Measurements from ENCODE around the gene EPB41L4B. TPM values are rescaled to one million over a fixed set of nuclear protein-coding genes. Genes with fewer than 3 reads are reported as not detected.

EPB41L4B gene
- total RNA-seq, 1 experiment from 2014 or later: 8.1 TPM

GRCh38 chr9:109199676-109200075 lies 121.2 kb downstream of the EPB41L4B start:
- peaks cover 0 to 3% of the 10 kb centered on the region in 2 experiments; a peak in 1 of 4 replicates for H3K4me1 ChIP-seq (ENCODE audit: control insufficient read depth in 1 of 2, insufficient read depth in 2 of 2, low read length in 2 of 2)
- no peak overlapping the region for H3K4me3 ChIP-seq (replicated peaks in 1 of 2; ENCODE audit: low read depth in 1 of 2, low read length in 2 of 2)
- no peaks in the 10 kb centered on the region for H3K36me3 ChIP-seq (ENCODE audit: control insufficient read depth in 1 of 2, insufficient read depth in 2 of 2, low read length in 2 of 2)
- no peak overlapping the region for H2AFZ ChIP-seq (ENCODE audit: low read depth, low read length, poor library complexity, severe bottlenecking)
- TF ChIP-seq CTCF (IDR thresholded peaks at IDR 0.05 in 2 of 3, conservative IDR thresholded peaks at IDR 0.05 in 1 of 3; ENCODE audit: borderline replicate concordance in 1 of 3, insufficient read depth in 1 of 3, low read depth in 2 of 3, low read length in 2 of 3) (no peak), FOSL1 (IDR thresholded peaks at IDR 0.05; ENCODE audit: low read depth) (no peak), EZH2 (IDR thresholded peaks at IDR 0.05) (no peak), POLR2A (IDR thresholded peaks at IDR 0.05; ENCODE audit: borderline replicate concordance, extremely low read depth, insufficient read depth, insufficient read length) (no peak), JUND (IDR thresholded peaks at IDR 0.05) (no peak), CBX3 (IDR thresholded peaks at IDR 0.05; ENCODE audit: low read depth) (no peak), RAD21 (IDR thresholded peaks at IDR 0.05; ENCODE audit: low read depth) (no peak), ZFX (IDR thresholded peaks at IDR 0.05) (no peak), ELF1 (IDR thresholded peaks at IDR 0.05; ENCODE audit: borderline replicate concordance, low read depth) (no peak), MAX (IDR thresholded peaks at IDR 0.05) (no peak), ZNF274 (IDR thresholded peaks at IDR 0.05; ENCODE audit: low read depth, low read length) (no peak), EGR1 (IDR thresholded peaks at IDR 0.05; ENCODE audit: low read depth) (no peak), SIN3A (IDR thresholded peaks at IDR 0.05; ENCODE audit: low read depth) (no peak)
- no peak for DNase-seq (ENCODE audit: low read depth, low spot score)
- intact Hi-C loops (cut with micrococcal nuclease): loop anchor here (2.0 kb wide), 1 partner anchor 117 kb away; no protein-coding TSS in a partner anchor
- CTCF ChIA-PET: interaction anchor here (0.7 to 1.1 kb wide), 3 partner anchors 16 to 246 kb away, joined by 3 to 5 read pairs (median 3); no protein-coding TSS in a partner anchor
- H4K20me1 ChIP-seq (ENCODE audit: insufficient read depth): no peaks in the 10 kb centered on the region
- ATAC-seq: no peak
- no peak overlapping the region for H3K4me2 ChIP-seq (ENCODE audit: low read length)
- RAD21 ChIA-PET (ENCODE audit: low non-redundant PET in 1 of 2, low total read pairs in 2 of 2, uncharacterized antibody in 2 of 2, unreplicated experiment in 2 of 2): no interaction called here
- no peaks in the 10 kb centered on the region for H3K27me3 ChIP-seq (ENCODE audit: insufficient read depth, low read length)
- H3K79me2 ChIP-seq (ENCODE audit: insufficient read depth, low read length): no peaks in the 10 kb centered on the region
- BruUV-seq (replicated peaks): no TSS peak
- POLR2A ChIA-PET: no interaction called here
- H3K27ac ChIP-seq (ENCODE audit: low read depth, low read length): no peak overlapping the region
- no peak overlapping the region for H3K9ac ChIP-seq (ENCODE audit: low read length)
- no peaks in the 10 kb centered on the region for H3K9me2 ChIP-seq (ENCODE audit: insufficient read depth)
- no peaks in the 10 kb centered on the region for H3K9me3 ChIP-seq (ENCODE audit: control insufficient read depth in 1 of 2, insufficient read depth in 1 of 2, low read depth in 1 of 2, low read length in 2 of 2)
